GM13977 (cell line): ENCODE data around the gene ATP9A.

Experiments
- DNase-seq: peaks from one replicate; pipeline ENCODE4 v3.0.0; 2012; ENCODE audit warnings: low spot score
- CTCF ChIP-seq: IDR thresholded peaks from 2 replicates; pipeline ENCODE4 v1.5.1; 2012; ENCODE audit warnings: mild to moderate bottlenecking, control low read depth; ENCODE audit not compliant: insufficient read depth; ENCODE audit errors: extremely low read depth, missing control alignments
- in situ Hi-C: fragments of 300-500 bp; cut with MboI; formaldehyde crosslinking; loops from one replicate; pipeline ENCODE4 v1.12.0; 2022; ENCODE audit warnings: low sequenced_read_pairs, low pct_unique_long_range_greater_than_20kb, mixed read lengths, inconsistent platforms; ENCODE audit not compliant: unreplicated experiment

ATP9A gene

GRCh38 chr20:51631011-51631950 is 136.9 kb downstream of the ATP9A start:
- DNase-seq: no peak
- in situ Hi-C loops: loop anchor here (25.0 kb wide), 1 partner anchor 644 kb away; no protein-coding TSS in a partner anchor
- TF ChIP-seq CTCF: no peak

- DNase-seq: no peak
- in situ Hi-C loops: loop anchor here (25.0 kb wide), 1 partner anchor 642 kb away; no protein-coding TSS in a partner anchor
- TF ChIP-seq CTCF: no peak
Observed at GRCh38 chr20:51629399-51630058, 138.7 kb downstream of the ATP9A start.

- no peak for DNase-seq
- in situ Hi-C loops: loop anchor here (25.0 kb wide), 1 partner anchor 641 kb away; no protein-coding TSS in a partner anchor
- TF ChIP-seq CTCF: no peak
Observed at GRCh38 chr20:51628533-51629398, 139.4 kb downstream of the ATP9A start.

- no peak for DNase-seq
- no peak for TF ChIP-seq CTCF
- in situ Hi-C loops: loop anchor here (25.0 kb wide), 1 partner anchor 640 kb away; no protein-coding TSS in a partner anchor
Observed at GRCh38 chr20:51627586-51627985, 140.6 kb downstream of the ATP9A start.

DNA sequence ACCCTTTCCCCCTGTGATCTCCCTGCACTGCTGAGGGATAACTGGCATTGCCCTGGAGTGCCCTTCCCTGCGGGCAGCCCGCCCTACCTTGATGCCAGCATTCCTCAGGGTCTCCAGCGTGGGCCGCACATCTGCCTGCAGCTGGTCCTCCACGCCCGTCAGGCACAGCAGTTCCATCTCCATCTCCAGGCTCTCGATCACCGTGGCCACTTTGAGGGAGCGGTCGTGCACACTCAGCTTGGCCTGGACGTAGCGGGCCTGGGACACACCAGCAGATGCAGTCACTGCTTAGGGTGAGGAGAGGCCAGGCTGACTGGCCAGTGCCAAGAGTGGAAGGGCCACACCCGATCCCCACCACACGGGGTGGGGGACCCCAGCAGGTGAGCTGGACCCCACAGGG is 143.1 kb downstream of the ATP9A start:
- no peak for TF ChIP-seq CTCF
- DNase-seq: no peak
- in situ Hi-C loops: loop anchor here (25.0 kb wide), 1 partner anchor 638 kb away; no protein-coding TSS in a partner anchor
